GM12872 (cell line): ENCODE results near the gene BCL2.

ENCODE experiments used
- CTCF ChIP-seq: IDR thresholded peaks from 3 replicates; pipeline ENCODE4 v1.5.1; 2011; ENCODE audit warnings: low read depth, mild to moderate bottlenecking, low read length, moderate library complexity; ENCODE audit not compliant: insufficient read depth

BCL2 gene

GRCh38 chr18:63084219-63084618 is 235.3 kb downstream of the BCL2 start:
- no peak for TF ChIP-seq CTCF

GRCh38 chr18:63083555-63083954 is 236.0 kb downstream of the BCL2 start:
- TF ChIP-seq CTCF, result no peak

- TF ChIP-seq CTCF, result no peak
Observed at GRCh38 chr18:63083020-63083531, 236.5 kb downstream of the BCL2 start.

GRCh38 chr18:63082366-63083019 is 237.1 kb downstream of the BCL2 start:
- no peak for TF ChIP-seq CTCF

GRCh38 chr18:63079114-63079513 is 240.5 kb downstream of the BCL2 start:
- no peak for TF ChIP-seq CTCF

GRCh38 chr18:63078471-63078870 is 241.1 kb downstream of the BCL2 start:
- no peak for TF ChIP-seq CTCF

- TF ChIP-seq CTCF, result no peak
Observed at GRCh38 chr18:63074981-63075404, 244.6 kb downstream of the BCL2 start.
